Hepatocyte (in vitro differentiated cells): Measurements from ENCODE around the gene TSPAN10.

Source experiments
- CTCF ChIP-seq: fragments of 200-600 bp; sonication (generic); IDR thresholded peaks from 2 replicates; pipeline ENCODE4 v1.5.1; 2016; ENCODE audit warnings: antibody characterized with exemption, mild to moderate bottlenecking; ENCODE audit not compliant: poor library complexity
- EZH2 ChIP-seq: fragments of 200-600 bp; sonication (generic); IDR thresholded peaks from 2 replicates; pipeline ENCODE4 v1.6.1; 2016; ENCODE audit warnings: antibody characterized with exemption, mild to moderate bottlenecking, borderline replicate concordance
- EZH2phosphoT487 ChIP-seq: fragments of 200-600 bp; sonication (generic); IDR thresholded peaks from one replicate; pipeline ENCODE4 v1.6.1; 2018; ENCODE audit warnings: antibody characterized with exemption, mild to moderate bottlenecking, low read depth, moderate library complexity; ENCODE audit not compliant: unreplicated experiment, severe bottlenecking

- TF ChIP-seq CTCF (no peak), EZH2phosphoT487 (no peak), EZH2 (no peak)
These were observed 48.1 kb downstream of the TSPAN10 start for GRCh38 chr17:81685108-81685507.
